Measurements from ENCODE around the gene RNF149.
A peak's percentile ranks its signal among the peaks of the same experiment; 100 is the strongest.

The RNF149 gene

GRCh38 chr2:101302016-101302415 is 6.5 kb downstream of the RNF149 start:
- H3K27ac ChIP-seq: peak overlapping the region; percentile 93
- TF ChIP-seq CTCF (conservative IDR thresholded peaks at IDR 0.05): no peak

GRCh38 chr2:101300836-101301235 is 7.7 kb downstream of the RNF149 start:
- peak overlapping the region; percentile 93 for H3K27ac ChIP-seq
- no peak for TF ChIP-seq CTCF (conservative IDR thresholded peaks at IDR 0.05)

- H3K27ac ChIP-seq: peak overlapping the region; percentile 93
Measured at GRCh38 chr2:101300164-101300563, 8.3 kb downstream of the RNF149 start.

GRCh38 chr2:101299604-101300003 is 8.9 kb downstream of the RNF149 start:
- peak overlapping the region; percentile 93 for H3K27ac ChIP-seq
- TF ChIP-seq CTCF (conservative IDR thresholded peaks at IDR 0.05): no peak

More at GRCh38 chr2:101300164-101300563, 8.3 kb downstream of the RNF149 start:
- no peak for TF ChIP-seq CTCF (conservative IDR thresholded peaks at IDR 0.05)

GRCh38 chr2:101297383-101297782 is 11.1 kb downstream of the RNF149 start:
- TF ChIP-seq CTCF (conservative IDR thresholded peaks at IDR 0.05): no peak
- H3K27ac ChIP-seq: no peak overlapping the region

- no peak overlapping the region for H3K27ac ChIP-seq
- no peak for TF ChIP-seq CTCF (conservative IDR thresholded peaks at IDR 0.05)
Measured at GRCh38 chr2:101296371-101296770, 12.1 kb downstream of the RNF149 start.

- no peak for TF ChIP-seq CTCF (conservative IDR thresholded peaks at IDR 0.05)
- no peak overlapping the region for H3K27ac ChIP-seq
Measured at GRCh38 chr2:101295895-101296294, 12.6 kb downstream of the RNF149 start.

GRCh38 chr2:101294861-101295260 is 13.6 kb downstream of the RNF149 start:
- no peak overlapping the region for H3K27ac ChIP-seq
- TF ChIP-seq CTCF (conservative IDR thresholded peaks at IDR 0.05): no peak
